Inferior parietal cortex (tissue), 1 donor: ENCODE measurements around the gene SMIM43.
"Not testable (repeated sequence)": the region's sequence is repeated elsewhere in the genome, so short reads cannot be mapped to it uniquely, and the experiment has no call there.

ENCODE experiments used
- DNase-seq: peaks from one replicate; pipeline ENCODE4 v3.0.0-alpha.2; 2016; ENCODE audit errors: extremely low spot score

The SMIM43 gene

GRCh38 chr4:121736735-121737351 is 28.1 kb downstream of the SMIM43 start:
- DNase-seq, result peak; percentile 76

- DNase-seq, result peak; percentile 57
These were observed 30.4 kb downstream of the SMIM43 start for GRCh38 chr4:121734571-121734970.

- DNase-seq, result no peak
These were observed 31.0 kb downstream of the SMIM43 start for GRCh38 chr4:121733942-121734341.

- not testable (repeated sequence) for DNase-seq
These were observed 35.2 kb downstream of the SMIM43 start for GRCh38 chr4:121729753-121730152.

GRCh38 chr4:121728798-121729226 is 36.2 kb downstream of the SMIM43 start:
- DNase-seq, result no peak

- DNase-seq, result no peak
These were observed 36.9 kb downstream of the SMIM43 start for GRCh38 chr4:121728066-121728465.

GRCh38 chr4:121726642-121727268 is 38.2 kb downstream of the SMIM43 start:
- DNase-seq, result peak; percentile 69

GRCh38 chr4:121724671-121725070 is 40.3 kb downstream of the SMIM43 start:
- no peak for DNase-seq

- DNase-seq, result no peak
These were observed 43.3 kb downstream of the SMIM43 start for GRCh38 chr4:121721700-121722099.

- DNase-seq, result no peak
These were observed 44.9 kb downstream of the SMIM43 start for GRCh38 chr4:121720109-121720508.

- DNase-seq, result no peak
These were observed 47.2 kb downstream of the SMIM43 start for GRCh38 chr4:121717680-121718237.

GRCh38 chr4:121714548-121714947 is 50.4 kb downstream of the SMIM43 start:
- DNase-seq, result no peak

- no peak for DNase-seq
These were observed 52.2 kb downstream of the SMIM43 start for GRCh38 chr4:121712783-121713182.

- DNase-seq, result no peak
These were observed 52.8 kb downstream of the SMIM43 start for GRCh38 chr4:121712001-121712651.

- peak; percentile 62 for DNase-seq
These were observed 53.5 kb downstream of the SMIM43 start for GRCh38 chr4:121711263-121712000.

GRCh38 chr4:121709766-121710405 is 55.1 kb downstream of the SMIM43 start:
- no peak for DNase-seq
